HG02884 (cell line): ENCODE data around the gene ERMARD.

Experiments used
- ATAC-seq: cut with Tn5 transposase; IDR thresholded peaks from one replicate; pipeline ENCODE4 v1.9.1; 2021; ENCODE audit warnings: mild to moderate bottlenecking, moderate library complexity; ENCODE audit not compliant: unreplicated experiment

ERMARD gene

GRCh38 chr6:169801396-169802160, 50.2 kb downstream of the ERMARD start:
- ATAC-seq = no peak

GRCh38 chr6:169802790-169803189, 51.4 kb downstream of the ERMARD start:
- ATAC-seq = no peak

DNA sequence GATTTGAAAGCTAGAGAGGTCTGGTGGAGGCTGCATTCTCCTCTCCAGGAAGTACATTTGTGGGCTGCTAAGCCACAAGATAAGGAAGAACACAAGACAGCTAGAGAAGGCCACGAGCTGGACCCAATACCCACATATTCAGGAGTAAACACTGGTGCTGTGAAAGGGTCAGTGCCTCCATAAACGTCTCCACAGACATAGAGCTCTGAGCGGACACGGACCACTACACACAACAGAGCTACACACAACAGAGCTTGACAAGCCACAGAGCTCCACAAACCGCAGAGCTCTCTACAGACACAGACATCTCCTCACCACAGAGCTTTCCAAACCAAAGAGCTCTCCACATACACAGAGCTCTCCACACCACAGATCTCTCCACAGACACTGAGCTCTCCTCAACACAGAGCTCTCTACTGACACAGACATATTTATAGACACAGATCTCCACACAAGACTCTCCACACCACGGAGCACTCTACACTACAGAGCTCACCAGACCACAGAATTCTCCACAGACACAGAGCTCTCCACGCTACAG, 51.9 kb downstream of the ERMARD start:
- peak; percentile 39 for ATAC-seq

DNA sequence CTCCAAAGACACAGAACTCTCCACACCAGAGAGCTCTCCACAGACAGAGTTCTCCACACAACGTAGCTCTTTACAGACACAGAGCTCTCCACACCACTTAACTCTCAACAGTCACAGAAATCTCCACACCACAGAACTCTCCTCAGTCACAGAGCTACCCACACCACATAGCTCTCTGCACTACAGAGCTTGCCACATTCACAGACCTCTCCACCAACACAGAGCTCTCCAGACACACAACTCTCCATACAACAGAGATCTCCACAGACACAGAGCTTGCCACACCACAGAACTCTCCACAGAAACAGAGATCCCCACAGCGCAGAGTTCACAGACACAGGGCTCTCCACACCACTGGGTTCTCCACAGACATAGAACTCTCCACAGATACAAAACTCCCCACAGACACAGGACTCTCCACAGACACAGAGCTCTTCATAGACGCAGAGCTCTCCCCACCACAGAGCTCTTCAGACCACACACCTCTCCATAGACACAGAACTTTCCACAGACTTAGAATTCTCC, 52.5 kb downstream of the ERMARD start:
- peak; percentile 14 for ATAC-seq

DNA sequence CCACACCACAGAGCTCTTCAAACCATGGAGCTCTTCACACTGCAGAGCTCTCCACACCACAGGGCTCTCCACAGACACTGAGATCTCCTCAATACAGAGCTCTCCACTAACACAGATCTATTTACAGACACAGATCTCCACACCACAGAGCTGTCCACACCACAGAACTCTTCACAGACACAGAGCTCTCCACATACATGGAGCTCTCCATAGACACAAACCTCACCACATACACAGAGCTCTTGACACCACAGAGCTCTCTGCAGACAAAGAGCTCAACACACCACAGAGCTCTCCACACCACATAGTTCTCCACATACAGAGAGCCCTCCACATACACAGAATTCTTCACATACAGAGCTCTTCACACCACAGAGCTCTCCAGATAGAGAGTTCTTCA, 53.0 kb downstream of the ERMARD start:
- ATAC-seq = no peak

DNA sequence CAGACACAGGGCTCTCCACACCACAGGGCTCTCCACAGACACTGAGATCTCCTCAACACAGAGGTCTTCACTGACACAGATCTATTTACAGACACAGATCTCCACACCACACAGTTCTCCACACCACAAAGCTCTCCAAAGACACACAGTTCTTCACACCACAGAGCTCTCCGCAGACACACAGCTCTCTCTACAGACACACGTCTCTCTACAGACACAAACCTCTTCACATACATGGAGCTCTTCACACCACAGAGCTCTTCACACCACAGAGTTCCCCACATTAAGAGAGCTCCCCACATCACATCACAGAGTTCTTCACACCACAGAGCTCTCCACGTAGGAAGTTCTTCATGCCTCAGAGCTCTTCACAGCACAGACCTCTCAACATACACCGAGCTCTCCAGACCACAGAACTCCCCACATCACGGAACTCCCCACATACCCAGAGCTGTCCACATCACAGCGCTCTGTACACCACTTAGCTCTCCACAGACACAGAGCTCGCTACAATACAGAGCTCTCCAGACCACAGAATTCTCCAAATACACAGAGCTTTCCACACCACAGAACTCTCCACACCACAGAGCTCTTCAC, 53.9 kb downstream of the ERMARD start:
- no peak for ATAC-seq

- no peak for ATAC-seq
Measured at GRCh38 chr6:169806701-169807100, 55.3 kb downstream of the ERMARD start.

GRCh38 chr6:169807229-169807628, 55.8 kb downstream of the ERMARD start:
- ATAC-seq = no peak

DNA sequence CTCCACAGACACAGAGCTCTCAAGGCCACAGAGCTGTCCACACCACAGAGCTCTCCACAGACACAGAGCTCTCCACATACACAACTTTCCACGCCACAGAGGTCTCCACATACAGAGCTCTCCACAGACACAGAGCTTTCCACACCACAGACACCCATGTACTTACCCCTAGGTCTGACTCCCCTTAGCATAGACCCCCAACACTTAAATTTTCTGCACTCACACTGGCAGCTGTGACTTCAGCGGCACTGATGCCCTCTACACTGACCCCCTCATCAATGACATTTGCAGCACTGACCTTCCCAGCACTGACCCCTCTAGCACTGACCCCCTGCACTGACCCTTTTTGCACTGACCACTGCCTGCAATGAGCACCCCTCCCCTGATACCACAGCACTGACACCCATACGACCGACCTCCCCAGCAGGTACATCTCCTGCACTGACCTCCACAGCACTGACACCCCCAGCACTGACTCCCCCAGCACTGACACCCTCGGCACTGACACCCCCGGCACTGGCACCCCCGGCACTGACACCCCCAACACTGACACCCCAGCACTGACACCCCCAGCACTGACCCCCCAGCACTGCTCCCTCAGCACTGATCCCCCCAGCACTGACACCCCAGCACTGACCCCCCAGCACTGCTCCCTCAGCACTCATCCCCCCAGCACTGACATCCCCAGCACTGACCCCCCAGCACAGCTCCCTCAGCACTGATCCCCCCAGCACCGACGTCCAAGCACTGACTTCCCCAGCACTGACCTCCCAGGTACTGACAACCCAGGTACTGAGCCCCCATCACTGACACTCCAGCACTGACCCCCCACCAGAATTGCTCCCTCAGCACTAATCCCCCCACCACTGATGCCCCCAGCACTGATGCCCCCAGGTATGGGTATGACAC, 56.5 kb downstream of the ERMARD start:
- no peak for ATAC-seq

DNA sequence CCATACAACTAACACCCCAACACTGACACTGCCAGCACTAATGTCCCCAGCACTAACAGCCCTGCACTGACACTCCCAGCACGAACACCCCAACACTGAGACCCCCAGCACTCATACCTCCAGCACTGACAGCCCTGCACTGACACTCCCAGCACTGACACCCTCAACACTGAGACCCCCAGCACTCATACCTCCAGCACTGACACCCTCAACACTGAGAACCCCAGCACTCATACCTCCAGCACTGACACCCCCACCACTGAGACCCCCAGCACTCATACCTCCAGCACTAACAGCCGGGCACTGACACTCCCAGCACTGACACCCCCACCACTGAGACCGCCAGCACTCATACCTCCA, 57.2 kb downstream of the ERMARD start:
- ATAC-seq = no peak

- ATAC-seq = no peak
Measured at GRCh38 chr6:169809386-169809785, 58.0 kb downstream of the ERMARD start.

GRCh38 chr6:169810066-169810989, 58.9 kb downstream of the ERMARD start:
- ATAC-seq = no peak

DNA sequence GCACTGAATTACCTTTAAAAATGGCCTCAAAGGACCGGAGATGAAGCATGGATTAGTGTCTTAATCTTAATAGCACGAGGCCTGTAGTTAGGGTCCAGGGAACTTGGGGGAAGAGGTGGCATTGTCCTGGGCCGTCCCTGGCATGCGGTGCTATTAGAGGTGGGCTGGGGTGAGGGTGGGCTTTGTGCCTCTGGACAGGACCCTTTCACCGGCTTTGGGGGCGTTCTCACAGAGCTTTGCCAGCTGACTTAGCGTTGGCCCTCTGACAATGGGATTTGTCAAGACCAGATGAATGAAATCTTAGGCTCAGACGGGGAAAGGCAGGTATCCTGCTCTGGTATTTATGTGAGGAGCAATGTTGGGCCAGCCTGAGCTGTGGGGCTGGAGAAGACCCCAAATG, 59.6 kb downstream of the ERMARD start:
- no peak for ATAC-seq

- no peak for ATAC-seq
Measured at GRCh38 chr6:169811521-169812256, 60.3 kb downstream of the ERMARD start.

DNA sequence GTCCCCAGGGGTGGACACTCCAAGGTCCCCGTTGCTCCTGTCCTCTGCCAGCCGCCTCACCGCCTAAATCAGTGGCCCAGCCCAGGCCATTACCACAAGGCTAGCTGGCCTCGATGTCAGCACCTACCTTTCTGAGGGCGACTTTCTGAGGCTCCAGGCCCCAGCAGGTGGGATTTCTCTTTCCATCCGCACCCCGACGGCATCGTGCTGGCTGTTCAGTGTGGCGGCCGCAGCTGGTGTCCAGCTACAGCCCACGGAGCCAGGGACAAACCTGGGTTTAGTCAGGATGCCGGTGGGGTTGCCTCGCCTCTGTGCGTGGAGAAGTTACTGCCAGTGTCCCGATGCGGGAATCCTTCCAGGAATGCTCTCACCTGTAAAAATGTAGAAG, 60.8 kb downstream of the ERMARD start:
- ATAC-seq = no peak

GRCh38 chr6:169813969-169814368, 62.5 kb downstream of the ERMARD start:
- ATAC-seq = no peak

DNA sequence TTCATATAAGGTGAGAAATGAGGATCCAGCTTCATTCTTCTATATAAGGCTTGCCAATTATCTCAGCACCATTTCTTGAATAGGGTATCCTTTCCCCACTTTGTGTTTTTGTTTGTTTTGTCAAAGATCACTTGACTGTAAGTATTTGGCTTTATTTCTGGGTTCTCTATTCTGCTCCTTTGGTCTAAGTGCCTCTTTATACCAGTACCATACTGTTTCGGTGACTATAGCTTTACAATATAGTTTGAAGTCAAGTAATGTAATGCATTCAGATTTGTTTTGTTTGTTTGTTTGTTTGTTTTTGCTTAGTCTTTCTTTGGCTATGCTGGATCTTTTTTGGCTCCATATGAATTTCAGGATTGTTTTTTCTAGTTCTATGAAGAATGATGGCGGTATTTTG, 64.6 kb downstream of the ERMARD start:
- ATAC-seq = no peak

DNA sequence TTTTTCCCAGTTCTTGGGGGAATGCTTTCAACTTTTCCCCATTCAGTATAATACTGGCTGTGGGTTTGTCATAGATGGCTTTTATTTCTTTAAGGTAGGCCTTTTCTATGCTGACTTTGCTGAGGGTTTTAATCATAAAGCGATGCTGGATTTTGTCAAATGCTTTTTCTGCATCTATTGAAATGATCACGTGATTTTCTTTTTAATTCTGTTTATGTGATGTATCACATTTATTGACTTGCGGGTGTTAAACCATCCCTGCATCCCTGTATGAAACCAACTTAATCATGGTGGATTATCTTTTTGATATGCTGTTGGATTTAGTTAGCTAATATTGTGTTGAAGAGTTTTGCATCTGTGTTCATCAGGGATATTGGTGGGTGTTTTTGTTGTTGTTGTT, 65.6 kb downstream of the ERMARD start:
- no peak for ATAC-seq

- no peak for ATAC-seq
Measured at GRCh38 chr6:169820358-169820757, 68.9 kb downstream of the ERMARD start.

DNA sequence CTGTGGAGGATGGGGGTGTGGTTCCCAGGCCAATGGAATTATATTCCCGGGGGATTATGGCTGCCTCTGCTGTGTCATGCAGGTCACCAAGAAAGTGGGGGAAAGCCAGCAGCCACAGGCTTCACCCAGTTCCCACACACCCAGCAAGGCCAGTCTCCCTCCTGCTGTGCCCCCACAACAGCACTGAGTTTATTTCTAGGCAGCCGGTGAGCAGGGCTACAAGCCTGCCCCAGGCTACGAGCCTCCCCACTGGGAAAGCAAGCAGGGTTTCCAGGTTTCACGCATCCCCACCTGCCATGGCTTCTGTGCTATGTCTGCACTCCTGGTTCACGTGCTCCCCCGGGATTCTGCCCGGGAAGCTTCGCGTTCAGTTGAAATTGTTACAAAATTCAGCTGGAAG, 72.6 kb downstream of the ERMARD start:
- ATAC-seq = no peak
